Uterus (tissue), 2 donors: ENCODE measurements around the gene ZNF48.

Experiments used
- CTCF ChIP-seq, 4 experiments: fragments of 200-600 bp in 2 of 4; fragments of 450-650 bp in 2 of 4; sonication (generic) in 2 of 4; IDR thresholded peaks; one replicate each; pipeline ENCODE4 v1.5.1; 2016 to 2019; ENCODE audit warnings: antibody characterized with exemption in 4 of 4, mild to moderate bottlenecking in 2 of 4, moderate library complexity in 1 of 4
- POLR2A ChIP-seq, 2 donors: fragments of 450-650 bp; IDR thresholded peaks; one replicate each; pipeline ENCODE4 v1.6.1; 2016; ENCODE audit warnings: antibody characterized with exemption in 2 of 2, mild to moderate bottlenecking in 1 of 2, moderate library complexity in 1 of 2

- TF ChIP-seq CTCF (IDR thresholded peaks at IDR 0.05) (no peak), POLR2A (IDR thresholded peaks at IDR 0.05) (no peak)
Observed at GRCh38 chr16:30351586-30352419, 43.4 kb upstream of the ZNF48 start.
